Epithelial cell of prostate (primary cell): ENCODE data around the gene MGRN1.
"Not testable (repeated sequence)": the region's sequence is repeated elsewhere in the genome, so short reads cannot be mapped to it uniquely, and the experiment has no call there.

ENCODE experiments used
- DNase-seq: peaks from one replicate; pipeline ENCODE4 v3.0.0-alpha.2; 2011; ENCODE audit warnings: low read depth, low spot score
- H3K27ac ChIP-seq: fragments of 450-650 bp; 2 replicates; pipeline ENCODE4 v1.5.1; 2017; ENCODE audit warnings: mild to moderate bottlenecking

MGRN1 gene

DNA sequence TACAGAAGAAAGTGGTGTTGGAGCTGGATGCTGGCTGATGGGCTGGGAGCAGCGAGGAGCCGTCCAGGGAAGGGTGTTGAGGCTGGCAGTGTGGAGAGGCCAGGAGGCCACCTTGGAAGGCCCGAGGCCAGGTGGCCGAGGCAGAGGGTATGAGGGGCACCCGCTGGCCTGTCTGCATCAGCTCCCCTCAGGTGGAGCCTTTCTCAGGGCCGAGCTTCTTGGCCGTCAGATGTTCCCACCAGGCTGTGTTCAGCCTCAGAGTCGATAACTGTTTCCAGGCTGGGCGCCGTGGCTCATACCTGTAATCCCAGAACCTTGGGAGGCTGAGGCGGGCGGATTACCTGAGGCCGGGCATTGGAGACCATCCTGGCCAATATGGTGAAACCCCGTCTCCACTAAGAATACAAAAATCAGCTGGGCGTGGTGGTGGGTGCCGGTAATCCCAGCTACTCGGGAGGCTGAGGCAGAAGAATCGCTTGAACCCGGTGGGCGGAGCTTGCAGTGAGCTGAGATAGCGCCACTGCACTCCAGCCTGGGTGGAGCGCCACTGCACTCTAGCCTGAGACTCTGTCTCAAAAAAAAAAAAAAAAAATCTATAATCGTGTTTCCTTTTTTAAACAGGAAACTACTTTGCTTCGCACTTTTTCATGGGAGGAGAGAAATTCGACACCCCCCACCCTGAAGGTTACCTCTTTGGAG is 25.3 kb downstream of the MGRN1 start:
- H3K27ac ChIP-seq = no peak overlapping the region
- no peak for DNase-seq

DNA sequence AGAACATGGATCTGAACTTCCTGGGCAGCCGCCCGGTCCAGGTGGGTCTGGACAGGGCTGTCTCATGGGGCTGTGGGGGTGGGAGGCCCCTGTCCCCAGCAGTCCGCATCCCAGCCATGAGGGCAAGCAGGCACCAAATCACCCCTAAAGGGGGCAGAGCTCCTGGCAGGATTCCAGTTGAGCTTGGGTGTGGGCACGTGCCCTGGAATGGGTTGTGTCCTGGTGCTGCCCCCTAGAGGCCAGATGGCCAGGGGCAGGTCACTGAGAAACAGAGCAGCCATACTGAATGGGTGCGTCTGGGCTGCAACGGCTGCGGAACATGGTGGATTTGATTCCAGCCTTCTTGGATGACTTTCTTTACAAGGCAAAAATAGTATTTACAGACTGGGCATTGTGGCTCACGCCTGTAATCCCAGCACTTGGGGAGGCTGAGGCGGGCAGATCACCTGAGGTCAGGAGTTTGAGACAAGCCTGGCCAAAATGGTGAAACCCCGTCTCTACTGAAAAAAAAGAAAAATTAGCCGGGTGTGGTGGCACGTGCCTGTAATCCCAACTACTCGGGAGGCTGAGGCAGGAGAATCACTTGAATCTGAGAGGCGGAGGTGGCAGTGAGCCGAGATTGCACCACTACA is 25.9 kb downstream of the MGRN1 start:
- not testable (repeated sequence) for DNase-seq

DNA sequence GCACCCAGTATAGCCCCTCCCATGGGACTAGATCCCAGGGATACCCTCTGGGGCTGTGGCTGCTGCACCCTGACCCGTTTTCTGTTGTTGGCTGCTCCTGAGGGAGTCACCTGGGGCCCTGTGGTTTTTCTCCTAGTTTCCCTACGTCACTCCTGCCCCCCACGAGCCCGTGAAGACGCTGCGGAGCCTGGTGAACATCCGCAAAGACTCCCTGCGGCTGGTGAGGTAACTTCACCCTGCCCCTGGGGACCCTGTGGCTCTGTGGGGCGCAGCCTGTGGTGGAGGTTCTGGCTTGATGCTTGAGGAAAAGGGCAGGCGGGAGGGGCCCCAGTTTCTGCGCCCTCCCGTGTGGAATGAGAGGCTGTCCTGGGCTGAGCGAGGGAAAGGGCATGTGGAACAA is 27.2 kb downstream of the MGRN1 start:
- no peak for DNase-seq
- H3K27ac ChIP-seq = no peak overlapping the region

More for the DNA sequence above, 25.9 kb downstream of the MGRN1 start:
- H3K27ac ChIP-seq = not testable (repeated sequence)

DNA sequence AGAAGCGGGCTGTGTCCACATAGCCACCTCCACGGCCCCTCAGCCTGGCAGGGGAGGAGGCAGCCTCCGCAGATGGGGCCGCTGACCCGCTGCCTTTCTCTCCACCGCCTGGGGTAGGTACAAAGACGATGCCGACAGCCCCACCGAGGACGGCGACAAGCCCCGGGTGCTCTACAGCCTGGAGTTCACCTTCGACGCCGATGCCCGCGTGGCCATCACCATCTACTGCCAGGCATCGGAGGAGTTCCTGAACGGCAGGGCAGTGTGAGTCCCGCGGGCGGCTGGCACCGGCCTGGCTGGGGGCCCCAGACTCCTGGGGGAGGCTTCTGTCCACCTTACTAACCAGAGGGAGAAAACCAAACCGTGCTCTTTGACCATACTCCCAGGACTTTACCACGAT is 27.9 kb downstream of the MGRN1 start:
- H3K27ac ChIP-seq = no peak overlapping the region
- DNase-seq = no peak

DNA sequence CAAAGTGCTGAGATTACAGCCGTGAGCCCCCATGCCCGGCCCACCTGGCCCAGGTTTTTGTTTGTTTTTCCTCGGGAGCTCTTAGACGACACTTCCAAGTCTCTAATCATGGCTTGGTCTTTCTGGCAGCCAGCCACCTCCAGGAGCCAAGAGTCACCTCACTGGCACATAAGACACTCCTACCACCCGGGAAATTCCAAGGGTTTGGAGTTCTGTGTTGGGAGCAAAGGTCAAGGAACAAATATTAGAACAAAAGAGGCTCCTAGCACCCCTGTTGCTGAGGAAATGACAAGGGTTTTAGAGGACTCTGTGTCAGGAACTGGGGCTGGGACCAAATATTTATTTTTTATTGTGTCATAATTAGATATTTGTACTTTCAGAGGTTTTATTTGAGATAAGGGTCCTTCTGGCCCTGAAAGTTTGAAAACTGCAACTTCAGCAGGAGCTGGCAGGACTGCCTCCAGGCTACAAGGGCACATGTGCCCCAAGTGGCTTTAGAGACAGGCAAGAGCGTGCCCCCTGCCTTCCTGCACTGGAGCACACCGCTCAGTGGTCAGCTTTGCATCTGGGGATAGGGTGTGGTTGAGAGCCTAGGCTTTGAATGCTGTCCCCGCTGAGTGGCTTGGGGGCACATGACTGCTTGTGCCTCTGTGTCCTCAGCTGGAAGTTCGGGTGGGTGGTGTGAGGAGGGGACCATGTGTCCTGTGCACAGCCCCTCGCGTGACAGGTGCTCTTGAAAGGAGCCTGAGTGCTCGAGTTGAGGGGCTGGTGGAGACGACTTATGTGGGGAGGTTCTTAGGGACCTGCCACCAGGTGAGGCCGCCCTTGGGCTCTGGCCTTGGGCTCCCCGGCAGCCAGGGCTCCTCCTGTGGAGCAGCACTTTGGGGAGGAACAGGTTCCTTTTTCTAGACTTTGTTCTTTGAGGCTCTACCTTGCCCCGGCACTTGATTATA is 29.7 kb downstream of the MGRN1 start:
- DNase-seq = no peak
- no peak overlapping the region for H3K27ac ChIP-seq

DNA sequence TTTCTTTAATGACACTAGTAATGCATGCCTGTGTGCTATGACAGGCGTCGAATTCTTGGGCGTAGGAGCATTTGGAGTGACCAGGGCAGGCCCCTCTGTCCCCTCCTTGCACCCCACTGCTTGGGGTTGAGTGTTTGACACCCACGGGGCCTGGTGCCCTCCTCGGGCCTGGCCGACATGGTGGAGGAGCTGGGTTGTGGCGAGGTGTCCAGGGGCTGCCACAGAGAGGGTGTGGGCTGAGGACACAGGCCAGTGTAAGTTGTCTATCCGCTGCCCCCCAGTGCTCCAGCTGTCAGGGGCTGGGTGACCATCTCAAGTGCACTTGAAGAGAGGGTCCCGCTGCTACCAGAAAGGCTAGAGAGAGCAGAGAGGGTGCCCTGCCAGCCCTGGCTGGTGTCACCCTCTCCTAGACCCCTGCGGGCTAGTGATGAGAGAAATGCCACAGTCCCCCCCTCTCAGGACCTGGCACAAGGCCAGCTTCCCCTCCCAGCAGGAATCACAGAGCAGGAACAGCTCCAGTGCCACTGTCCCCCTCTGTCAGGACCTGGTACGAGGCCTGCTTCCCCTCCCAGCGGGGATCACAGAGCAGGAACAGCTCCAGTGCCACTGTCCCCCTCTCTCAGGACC is 30.5 kb downstream of the MGRN1 start:
- no peak for DNase-seq
- H3K27ac ChIP-seq = no peak overlapping the region

DNA sequence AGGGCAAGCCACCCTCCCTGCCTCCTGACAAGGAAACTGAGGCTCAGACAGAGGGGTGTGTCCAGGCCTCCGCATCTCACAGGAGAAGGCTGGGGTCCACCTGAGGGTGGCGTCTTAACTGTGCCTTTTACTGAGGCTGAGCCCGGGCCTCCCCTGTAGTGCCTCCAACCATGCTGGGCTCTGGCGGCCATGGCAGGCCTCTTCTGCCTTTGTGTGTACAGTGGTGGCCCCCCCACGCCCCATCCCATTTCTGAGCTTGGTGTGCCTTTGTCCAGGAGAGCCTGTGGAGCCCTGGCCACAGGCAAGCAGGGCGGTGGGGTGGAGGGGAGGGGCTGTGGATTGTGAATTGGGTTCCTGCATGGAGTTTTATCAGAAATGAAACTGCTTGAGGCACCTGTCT is 31.2 kb downstream of the MGRN1 start:
- H3K27ac ChIP-seq = no peak overlapping the region
- DNase-seq = no peak

DNA sequence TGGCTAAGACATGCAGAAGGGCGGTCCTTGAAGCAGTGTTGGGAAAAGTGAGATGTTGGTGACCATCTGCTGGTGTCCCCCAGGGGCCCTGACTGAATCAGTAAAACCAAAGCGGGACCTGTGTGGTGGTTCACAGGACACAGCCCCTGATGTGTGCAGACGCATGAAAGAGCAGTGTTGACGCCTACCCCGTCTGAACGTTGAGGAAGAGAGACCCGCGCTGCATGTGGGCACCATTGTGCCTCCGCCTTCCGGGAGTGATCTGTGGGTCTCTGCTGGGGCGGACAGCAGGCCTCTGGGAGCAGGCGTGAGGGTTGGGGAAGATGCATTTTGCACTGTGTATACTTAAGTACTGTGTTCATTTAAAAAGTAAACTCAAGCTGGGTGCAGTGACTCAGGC is 31.6 kb downstream of the MGRN1 start:
- H3K27ac ChIP-seq = no peak overlapping the region
- DNase-seq = no peak

DNA sequence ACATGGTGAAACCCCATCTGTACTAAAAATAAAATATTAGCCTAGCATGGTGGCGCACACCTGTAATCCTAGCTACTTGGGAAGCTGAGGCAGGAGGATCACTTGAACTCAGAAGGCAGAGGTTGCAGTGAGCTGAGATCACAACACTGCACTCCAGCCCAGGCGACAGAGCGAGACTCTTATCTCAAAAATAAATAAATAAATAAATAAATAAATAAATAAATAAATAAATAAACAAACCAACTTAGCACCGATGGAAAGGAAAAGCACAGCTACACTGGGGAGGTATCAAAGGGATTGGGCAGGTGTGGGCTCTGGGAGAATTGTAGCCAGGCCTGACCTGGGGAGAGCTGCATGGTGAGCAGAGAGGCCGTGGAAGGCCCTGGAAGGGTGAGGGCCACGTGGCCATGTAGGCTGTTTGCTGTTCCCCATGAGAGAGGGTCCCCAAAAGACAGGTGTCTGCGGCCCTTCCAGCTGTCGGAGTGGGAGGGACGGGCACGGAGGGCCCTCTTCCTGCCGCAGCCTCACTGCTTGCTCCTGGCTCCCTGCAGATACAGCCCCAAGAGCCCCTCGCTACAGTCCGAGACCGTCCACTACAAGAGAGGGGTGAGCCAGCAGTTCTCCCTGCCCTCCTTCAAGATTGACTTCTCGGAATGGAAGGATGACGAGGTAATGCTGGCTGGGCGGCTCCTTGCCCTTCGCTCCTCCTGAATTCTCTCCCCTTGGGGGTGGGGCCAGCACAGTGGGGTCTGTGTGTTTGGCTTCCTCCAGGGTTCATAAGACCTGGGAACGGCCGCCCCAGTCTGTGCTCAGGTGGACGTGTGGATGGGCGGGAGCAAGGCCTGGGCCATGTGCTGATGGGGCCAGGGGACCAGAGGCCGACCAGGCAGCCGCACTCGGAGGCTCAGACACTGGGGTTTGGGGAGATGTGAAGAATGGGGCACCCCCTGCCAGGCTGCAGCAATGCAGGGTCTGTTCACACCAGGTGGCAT is 32.4 kb downstream of the MGRN1 start:
- no peak overlapping the region for H3K27ac ChIP-seq
- DNase-seq = no peak

DNA sequence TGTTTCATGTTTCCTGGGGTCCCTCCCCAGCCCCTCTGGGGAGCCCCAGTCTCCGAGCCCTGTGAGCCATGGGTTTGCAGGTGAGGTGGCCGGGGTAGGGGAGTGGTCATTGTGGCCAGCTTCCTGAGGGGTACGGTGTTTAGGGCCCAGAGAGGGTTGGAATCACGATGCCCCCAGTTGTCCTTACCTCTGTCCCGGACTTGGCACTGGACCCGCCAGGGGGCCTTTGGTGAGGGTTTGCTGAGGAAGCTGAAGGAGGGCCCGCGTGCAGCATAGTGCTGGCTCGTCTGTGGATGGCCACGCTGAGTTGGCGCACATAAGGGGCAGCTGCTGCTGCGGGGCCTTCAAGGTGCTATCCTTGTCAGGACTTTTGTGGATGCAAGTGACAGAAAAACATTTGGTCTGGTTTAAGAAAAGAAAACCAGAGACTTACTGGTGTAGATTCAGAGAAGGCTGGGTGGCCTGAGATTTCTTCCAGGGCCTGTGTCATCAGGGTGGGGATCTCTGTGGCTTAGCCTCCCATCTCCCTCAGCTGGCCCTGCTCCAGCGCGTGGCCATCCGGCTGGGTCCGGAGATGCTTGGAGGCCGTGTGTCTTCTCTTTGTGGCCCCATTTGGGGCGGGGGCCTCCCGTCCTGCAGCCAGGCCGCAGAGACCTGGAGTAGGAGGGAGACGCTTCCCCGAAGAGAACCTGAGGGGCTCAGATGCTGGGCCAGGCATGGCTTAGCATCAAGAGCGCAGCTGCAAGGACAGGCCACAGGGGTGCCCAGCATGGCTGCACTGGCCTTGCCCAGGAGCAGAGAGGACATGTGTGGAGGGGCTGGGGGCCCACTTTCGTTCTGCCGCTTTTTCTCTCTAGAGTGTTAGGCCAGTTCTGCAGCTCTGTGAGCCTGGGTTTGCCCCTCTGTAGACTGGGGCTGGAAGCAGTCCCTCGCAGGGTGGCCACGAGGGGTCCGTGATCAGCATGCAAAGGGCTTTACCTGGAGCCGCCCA is 35.0 kb downstream of the MGRN1 start:
- H3K27ac ChIP-seq = no peak overlapping the region

DNA sequence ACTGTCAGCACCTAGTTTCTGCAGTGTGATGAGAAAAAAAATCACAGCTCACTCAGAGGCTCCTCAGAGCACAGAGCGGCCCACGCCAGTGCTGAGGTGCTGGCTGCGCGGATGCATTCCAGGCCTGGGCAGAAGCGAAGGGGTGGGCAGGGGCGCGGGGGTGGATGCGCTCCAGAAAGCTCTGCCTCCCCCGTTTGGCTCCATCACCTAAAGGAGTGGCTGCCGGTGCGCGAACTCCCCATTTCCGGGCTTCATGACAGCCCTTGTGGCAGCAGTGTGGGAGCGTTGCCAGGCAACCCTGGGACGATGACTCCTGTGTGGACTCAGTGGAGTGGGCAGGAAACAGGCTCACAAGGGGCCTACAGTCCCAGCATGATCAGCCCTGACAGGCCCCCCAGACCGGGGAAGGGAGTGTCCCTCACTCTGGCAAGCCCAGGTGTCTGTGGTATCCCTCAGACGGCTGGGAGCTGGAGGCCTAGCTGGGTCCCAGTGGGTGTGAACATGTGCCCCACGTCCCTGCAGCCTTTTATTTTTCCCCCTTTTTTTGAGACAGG is 35.9 kb downstream of the MGRN1 start:
- no peak for DNase-seq
- no peak overlapping the region for H3K27ac ChIP-seq

More for the DNA sequence above, 35.0 kb downstream of the MGRN1 start:
- no peak for DNase-seq

DNA sequence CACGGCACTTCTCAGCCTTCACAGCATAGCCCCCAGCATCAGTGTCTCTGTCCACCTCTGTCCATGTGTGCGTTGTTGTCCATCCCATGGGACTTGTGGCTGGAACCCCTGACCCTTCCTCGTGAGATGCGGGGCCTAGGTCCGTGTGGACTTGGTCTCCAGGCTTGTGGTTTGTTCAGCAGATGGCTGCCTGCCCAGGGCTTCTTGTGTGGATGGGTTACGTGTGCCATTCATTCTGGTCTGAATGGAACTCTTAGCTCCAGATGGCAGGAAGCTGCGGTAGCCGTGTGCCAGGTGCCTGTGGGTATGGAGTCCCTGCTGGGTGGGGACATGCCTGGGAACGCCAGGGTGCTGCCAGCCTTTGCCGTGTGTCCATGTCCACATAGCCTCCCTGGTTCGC is 37.0 kb downstream of the MGRN1 start:
- no peak for DNase-seq
- H3K27ac ChIP-seq = no peak overlapping the region

DNA sequence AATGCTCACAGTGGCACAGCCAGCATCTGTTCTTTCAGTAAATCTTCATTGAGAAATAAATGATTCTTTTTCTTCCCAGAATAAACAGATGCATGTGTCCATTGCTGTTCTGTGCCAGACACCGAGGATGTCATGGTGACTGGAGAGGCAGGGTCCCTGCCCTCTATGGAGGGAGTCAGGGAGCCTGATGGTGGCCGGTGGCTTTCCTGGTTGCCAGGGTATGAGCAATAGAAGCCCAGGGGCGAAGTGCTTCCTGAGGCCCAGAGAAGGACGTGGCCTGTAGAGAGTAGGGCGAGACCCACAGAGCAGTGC is 38.8 kb downstream of the MGRN1 start:
- DNase-seq = no peak
- no peak overlapping the region for H3K27ac ChIP-seq

DNA sequence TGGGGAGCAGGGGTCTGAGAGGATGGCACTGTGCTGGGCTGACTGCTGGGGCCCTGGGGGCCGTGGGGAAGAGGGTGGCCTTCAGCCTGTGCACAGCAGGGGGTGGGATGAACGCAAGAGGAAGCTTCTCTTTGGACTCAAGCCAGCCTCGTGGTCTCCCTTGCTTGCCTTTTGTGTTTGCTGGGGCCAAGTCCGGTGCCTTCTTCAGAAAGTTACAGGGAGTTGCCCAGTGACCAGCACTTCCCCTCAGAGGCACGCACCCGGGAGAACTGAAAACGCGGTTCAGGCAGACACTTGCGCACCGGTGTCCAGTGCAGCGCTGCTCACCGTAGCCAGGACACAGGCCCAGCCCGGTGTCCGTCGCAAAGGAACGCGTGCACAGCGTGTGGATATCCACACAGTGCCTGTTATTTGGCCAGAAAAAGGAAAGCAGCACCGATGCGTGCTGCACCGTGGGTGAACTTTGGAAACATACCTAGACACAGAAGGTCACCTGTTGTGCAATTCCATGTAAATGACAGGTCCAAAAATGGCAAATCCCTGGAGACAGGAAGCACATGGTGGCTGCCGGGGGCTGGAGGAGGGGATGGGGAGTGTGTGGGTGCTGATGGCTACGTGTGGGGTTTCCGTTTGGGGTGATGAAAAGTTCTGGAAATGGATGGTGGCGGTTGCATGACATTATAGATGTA is 39.3 kb downstream of the MGRN1 start:
- H3K27ac ChIP-seq = peak overlapping the region; percentile 37
- no peak for DNase-seq

DNA sequence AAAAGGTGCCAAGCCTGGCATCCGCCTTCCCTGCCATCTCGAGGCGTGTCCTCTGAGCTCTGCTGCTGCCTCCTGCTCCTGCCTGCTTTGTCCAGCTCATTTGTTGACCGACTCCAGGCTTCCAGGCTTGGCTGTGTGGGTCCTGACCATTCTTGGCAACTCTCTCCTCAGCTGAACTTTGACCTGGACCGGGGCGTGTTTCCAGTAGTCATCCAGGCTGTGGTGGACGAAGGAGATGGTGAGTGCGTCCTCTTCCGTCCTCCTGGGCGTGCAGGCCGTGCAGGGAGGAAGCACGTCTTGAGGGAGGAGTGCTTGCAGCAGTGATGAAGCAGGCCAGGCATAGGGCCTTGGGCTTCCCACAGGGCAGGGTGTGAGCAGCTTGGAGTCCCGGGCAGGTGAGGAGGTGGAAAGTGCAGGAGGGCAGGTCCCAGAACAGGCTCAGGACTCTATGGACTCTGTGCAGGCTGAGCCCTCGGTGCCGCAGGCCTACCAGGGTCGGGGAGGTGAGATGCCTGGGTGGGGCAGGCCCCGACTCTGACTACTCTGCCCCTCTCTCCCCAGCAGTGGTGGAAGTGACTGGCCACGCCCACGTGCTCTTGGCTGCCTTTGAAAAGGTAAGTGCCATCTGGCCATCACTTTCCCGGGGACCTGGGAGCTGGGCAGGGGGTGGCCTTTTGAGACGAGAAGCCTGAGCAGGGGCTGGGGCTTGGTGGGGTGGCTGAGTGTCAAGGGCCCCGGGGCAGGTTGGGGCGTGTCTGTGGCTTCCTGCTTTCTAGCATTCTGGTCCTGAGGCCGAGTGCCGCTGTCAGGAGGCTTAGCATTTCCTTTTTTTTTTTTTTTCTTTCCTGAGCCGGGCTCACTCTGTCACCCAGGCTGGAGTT is 40.2 kb downstream of the MGRN1 start:
- H3K27ac ChIP-seq = peak overlapping the region; percentile 37

DNA sequence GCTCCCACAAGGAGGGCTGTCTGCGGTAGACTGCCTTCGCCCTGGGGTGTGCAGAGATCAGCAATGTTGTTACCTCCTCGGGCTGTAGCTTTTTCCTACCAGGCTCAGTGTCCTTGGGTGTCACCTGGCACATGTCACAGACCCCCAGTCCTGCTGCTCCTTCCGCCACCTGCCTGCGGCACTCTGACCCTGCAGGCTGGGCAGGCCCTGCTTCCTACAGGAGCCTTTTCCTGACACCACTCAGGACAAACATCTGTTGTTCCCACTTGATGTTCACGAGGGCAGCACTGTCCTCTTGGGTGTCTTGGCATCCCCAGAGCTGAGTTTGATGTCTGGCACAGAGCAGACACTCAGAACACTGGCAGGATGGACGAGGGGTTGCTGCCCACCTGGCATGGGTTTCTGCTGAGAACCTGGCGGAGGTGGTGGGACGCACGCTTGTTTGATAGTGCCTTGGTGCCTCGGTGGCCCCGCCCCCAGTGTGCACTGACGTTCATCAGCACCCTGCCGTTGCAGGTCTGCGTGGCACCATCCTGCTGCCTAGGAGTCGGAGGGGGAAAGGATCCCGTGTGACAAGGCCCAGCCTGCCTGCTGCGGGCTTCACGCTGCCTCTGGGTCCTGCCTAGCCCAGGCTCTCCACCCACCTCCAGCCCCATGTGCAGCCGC is 42.0 kb downstream of the MGRN1 start:
- no peak overlapping the region for H3K27ac ChIP-seq
- no peak for DNase-seq

More for the DNA sequence above, 40.2 kb downstream of the MGRN1 start:
- DNase-seq = no peak
